Skeletal muscle tissue (tissue), 4 donors: Measurements from ENCODE around the gene CGREF1. TPM values are rescaled to one million over a fixed set of nuclear protein-coding genes. Genes with fewer than 3 reads are reported as not detected.

ENCODE experiments used
- H3K27ac ChIP-seq: one replicate; pipeline ENCODE4 v1.7.0; 2013; ENCODE audit warnings: mild to moderate bottlenecking, low read depth, low read length, inconsistent platforms
- H3K27me3 ChIP-seq, 3 donors: one replicate each; pipeline ENCODE4 v1.7.0; 2013; ENCODE audit warnings: low read length in 3 of 3; ENCODE audit not compliant: control insufficient read depth in 3 of 3, insufficient read depth in 3 of 3
- H3K36me3 ChIP-seq, 3 donors: one replicate each; pipeline ENCODE4 v1.7.0; 2013; ENCODE audit warnings: low read length in 3 of 3; ENCODE audit not compliant: control insufficient read depth in 3 of 3, insufficient read depth in 3 of 3
- H3K4me1 ChIP-seq, 3 donors: one replicate each; pipeline ENCODE4 v1.7.0; 2013; ENCODE audit warnings: low read length in 3 of 3, mild to moderate bottlenecking in 3 of 3; ENCODE audit not compliant: control insufficient read depth in 3 of 3, insufficient read depth in 3 of 3
- H3K4me3 ChIP-seq, 3 donors: one replicate each; pipeline ENCODE4 v1.7.0; 2013; ENCODE audit warnings: low read length in 3 of 3
- H3K9ac ChIP-seq, 3 donors: one replicate each; pipeline ENCODE4 v1.7.0; 2013; ENCODE audit warnings: low read length in 3 of 3, mild to moderate bottlenecking in 3 of 3, moderate library complexity in 2 of 3, low read depth in 1 of 3
- H3K9me3 ChIP-seq, 3 donors: one replicate each; pipeline ENCODE4 v1.7.0; 2013; ENCODE audit warnings: low read length in 3 of 3; ENCODE audit not compliant: control insufficient read depth in 3 of 3
- total RNA-seq: library from RNA; depleted of rRNA; stranded (reverse); fragments of >200 nt; gene quantifications from one replicate; pipeline ENCODE4 v1.2.3, GENCODE V29; 2014
- donor health status: Osteomylitis.

The CGREF1 gene, protein sequence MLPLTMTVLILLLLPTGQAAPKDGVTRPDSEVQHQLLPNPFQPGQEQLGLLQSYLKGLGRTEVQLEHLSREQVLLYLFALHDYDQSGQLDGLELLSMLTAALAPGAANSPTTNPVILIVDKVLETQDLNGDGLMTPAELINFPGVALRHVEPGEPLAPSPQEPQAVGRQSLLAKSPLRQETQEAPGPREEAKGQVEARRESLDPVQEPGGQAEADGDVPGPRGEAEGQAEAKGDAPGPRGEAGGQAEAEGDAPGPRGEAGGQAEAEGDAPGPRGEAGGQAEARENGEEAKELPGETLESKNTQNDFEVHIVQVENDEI
- total RNA-seq = 2.1 TPM

DNA sequence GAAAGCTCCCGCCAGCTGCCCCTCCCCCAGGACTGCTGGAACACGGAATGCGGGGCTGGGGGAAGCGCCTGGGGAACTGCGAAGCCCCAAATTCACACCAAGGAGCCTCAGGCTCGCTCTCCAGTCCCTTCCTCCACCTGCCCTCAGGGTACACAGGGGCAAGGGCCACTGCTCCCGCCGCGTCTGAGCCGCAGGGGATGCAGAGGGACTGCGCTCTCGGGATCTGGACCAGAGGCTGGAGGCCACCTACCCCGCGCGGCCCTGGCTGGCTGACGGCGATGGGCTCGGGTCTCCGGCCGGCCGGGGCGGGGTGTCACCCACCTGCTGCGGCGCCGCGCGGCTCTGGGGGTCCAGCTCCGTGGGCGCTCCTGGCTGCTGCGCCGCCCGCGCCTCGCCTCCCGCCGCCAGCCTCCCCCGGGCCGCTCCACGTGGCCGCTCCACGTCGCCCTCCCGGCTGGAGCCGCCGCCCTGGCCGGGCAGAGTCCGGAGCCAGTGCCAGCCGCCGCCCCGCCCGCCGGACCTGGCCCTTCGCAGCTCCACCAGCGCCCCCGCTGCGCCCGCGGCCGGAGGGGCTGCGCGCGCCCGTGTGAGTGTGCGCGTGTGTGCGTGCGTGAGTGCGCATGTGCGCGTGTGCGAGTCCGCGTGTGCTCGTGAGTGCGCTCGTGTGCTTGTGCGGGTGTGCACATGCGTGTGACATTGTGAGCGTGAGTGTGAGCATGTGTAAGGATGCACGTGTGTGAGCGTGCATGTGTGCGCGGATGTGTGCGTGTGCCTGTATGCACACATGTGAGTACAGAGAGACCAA lies at the start of gene CGREF1:
Gene CGREF1 (minus strand): TSS at position 604 of the 805 bp plus-strand sequence. CDS start 14,762 bp downstream, outside the sequence.
- H3K36me3 ChIP-seq = no peaks in the 10 kb centered on the region
- H3K27ac ChIP-seq = no peak within 1 kb of the TSS
- H3K9me3 ChIP-seq = no peaks in the 10 kb centered on the region
- H3K4me3 ChIP-seq = peak within 1 kb of the TSS; percentile 71 to 78 (median 76)
- peaks cover 10 to 19% (median 12%) of the 10 kb centered on the region in 3 donors for H3K27me3 ChIP-seq
- peak within 1 kb of the TSS in 2 of 3 donors; percentile 43 to 74 for H3K9ac ChIP-seq
- peaks cover 15 to 21% (median 16%) of the 10 kb centered on the region in 3 donors for H3K4me1 ChIP-seq

DNA sequence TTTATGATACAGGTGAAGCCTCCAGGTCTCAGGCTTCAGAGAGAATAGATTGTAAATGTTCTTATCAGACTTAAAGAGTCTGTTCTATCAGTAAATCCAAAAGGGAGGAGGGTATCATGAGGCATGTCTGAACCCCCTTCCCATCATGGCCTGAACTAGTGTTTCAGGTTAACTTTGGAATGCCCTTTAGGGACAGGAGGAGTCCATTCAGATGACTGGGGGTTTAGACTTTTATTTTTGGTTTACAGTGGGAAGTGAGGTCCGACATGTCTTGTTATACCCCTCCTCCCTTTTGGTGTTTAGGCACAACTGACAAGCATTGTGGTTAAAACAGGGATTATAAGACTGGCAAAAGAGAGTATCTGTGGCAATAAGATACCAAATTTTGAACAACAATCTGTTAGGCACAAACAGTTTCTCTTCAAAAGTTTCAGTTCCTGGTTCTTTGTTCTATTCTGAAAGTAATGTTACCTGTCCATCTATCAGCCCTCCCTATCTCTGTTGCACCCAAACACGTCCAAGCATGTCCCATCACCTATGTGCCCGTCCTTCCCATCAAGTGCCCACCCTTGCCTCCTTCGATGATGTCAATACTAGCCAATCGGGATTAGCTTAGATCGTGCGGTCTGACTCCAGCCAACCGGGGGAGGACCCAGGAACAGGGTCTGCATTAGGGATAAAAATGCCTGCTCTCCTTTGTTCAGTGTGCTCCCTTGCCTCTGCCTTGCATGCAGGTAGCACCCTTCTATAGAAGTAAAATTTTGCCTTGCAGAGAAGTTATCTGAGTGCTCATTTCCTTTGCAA lies 46.2 kb upstream of the CGREF1 start:
- no peak overlapping the region for H3K9ac ChIP-seq
- H3K27me3 ChIP-seq = no peaks in the 10 kb centered on the region
- H3K4me3 ChIP-seq = no peak overlapping the region
- no peak overlapping the region for H3K27ac ChIP-seq
- H3K36me3 ChIP-seq = no peaks in the 10 kb centered on the region
- H3K4me1 ChIP-seq = peaks cover 0 to 6% (median 4%) of the 10 kb centered on the region in 3 donors
- no peaks in the 10 kb centered on the region for H3K9me3 ChIP-seq

DNA sequence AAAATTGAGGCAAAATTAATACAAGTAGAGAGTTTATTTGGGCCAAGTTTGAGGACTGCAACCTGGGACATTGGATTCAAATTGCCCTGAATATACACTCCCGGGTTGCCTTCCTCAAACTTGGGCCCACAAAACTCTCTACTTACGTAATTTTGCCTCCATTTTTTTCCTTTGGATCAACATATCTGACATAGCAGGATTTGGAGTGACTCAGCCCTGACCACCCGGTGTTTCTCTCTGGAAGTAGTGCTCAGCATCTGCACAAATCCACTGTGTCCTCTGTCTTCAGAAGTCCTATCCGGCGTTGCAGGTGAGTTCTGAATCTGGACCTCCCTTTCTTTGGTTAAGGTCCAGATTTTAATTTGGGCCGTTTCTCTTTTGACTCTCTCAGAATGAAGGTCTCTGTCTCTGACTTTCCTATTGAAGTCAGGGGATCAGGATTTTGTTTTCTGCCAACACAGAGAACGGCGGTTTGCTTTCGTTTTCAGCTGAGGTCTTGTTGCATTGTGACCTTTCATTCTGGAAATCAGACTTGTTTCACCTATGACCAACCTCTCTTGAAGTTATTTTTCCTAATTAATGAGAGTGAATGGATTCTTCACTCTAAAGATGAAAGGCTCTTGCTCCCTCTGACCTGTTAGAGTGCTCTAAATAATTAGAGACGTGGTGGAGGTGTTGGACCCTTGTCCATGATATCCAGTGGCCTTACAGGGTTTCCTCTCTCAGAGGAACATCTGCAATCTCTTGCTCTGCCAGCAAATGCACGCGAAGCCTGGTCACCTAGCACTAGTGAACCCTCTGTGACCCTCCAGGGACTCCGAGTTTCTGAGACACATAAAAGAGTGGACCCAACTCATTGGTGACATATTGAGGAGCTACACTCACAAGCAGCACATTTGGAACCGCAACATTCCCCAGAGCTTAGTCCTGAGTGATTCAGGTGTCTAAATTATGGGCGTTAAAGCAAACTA lies 43.5 kb upstream of the CGREF1 start:
- Histone ChIP-seq H3K27ac (no peak overlapping the region), H3K9ac (no peak overlapping the region), H3K4me1 (no peaks in the 10 kb centered on the region), H3K9me3 (no peaks in the 10 kb centered on the region), H3K27me3 (no peaks in the 10 kb centered on the region), H3K4me3 (no peak overlapping the region), H3K36me3 (no peaks in the 10 kb centered on the region)

DNA sequence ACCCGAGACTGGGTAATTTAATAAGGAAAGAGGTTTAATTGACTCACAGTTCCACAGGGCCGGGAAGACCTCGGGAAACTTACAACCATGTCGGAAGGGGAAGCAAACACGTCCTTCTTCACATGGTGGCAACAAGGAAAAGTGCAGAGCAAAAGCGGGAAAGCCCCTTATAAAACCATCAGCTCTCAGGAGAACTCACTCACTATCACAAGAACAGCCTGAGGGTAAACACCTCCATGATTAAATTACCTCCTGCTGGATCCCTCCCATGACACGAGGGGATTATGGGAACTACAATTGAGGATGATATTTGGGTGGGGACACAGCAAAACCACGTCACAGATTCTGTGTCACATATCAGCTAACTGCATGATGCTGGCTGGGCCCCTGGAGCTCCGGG lies 41.3 kb upstream of the CGREF1 start:
- Histone ChIP-seq H3K4me1 (no peaks in the 10 kb centered on the region), H3K36me3 (no peaks in the 10 kb centered on the region), H3K27me3 (no peaks in the 10 kb centered on the region), H3K9me3 (no peaks in the 10 kb centered on the region), H3K27ac (no peak overlapping the region), H3K9ac (no peak overlapping the region), H3K4me3 (no peak overlapping the region)

DNA sequence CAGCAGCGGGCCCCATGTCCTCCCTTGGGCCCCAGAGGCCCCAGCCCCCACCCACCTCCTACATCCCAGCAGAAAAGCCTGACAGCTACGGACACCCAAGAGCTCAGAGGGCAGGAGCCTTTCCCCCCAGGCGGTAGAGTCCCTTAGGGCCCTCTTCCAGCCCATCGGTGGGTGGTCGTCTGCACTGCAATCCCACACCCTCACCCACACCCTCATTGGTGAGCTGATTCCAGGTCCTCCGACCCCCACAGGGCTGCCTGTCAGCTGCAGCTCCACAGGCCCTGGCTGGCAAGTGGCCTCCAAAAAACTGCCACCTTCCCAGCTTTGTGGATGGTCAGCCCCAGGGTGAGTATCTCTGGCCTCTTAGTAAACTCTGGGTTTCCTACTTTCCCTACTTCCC lies 40.3 kb upstream of the CGREF1 start:
- H3K4me3 ChIP-seq = no peak overlapping the region
- no peaks in the 10 kb centered on the region for H3K36me3 ChIP-seq
- H3K9me3 ChIP-seq = no peaks in the 10 kb centered on the region
- H3K27me3 ChIP-seq = no peaks in the 10 kb centered on the region
- H3K27ac ChIP-seq = no peak overlapping the region
- no peaks in the 10 kb centered on the region for H3K4me1 ChIP-seq
- H3K9ac ChIP-seq = no peak overlapping the region

DNA sequence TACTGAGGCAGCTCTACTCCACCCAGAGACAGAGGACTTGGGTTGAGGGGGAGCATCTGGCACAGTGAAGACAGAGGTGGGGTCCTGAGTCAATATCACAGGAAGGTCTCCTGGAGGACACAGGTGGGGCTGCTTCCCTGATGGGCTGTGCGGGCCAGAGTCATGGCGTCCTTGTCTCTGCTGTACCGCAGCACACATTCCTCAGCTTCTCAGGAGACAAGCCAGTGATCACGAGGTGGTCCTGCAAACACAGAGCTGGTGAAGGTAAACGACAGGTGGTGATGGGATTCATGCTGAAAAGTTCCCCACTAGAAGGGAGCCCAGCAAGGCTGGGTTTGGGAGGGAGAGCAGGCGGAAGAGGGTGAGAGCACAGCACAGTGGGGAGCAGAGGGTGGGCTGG lies 39.5 kb upstream of the CGREF1 start:
- no peak overlapping the region for H3K4me3 ChIP-seq
- H3K36me3 ChIP-seq = no peaks in the 10 kb centered on the region
- H3K9ac ChIP-seq = no peak overlapping the region
- no peaks in the 10 kb centered on the region for H3K4me1 ChIP-seq
- no peaks in the 10 kb centered on the region for H3K27me3 ChIP-seq
- no peak overlapping the region for H3K27ac ChIP-seq
- no peaks in the 10 kb centered on the region for H3K9me3 ChIP-seq

DNA sequence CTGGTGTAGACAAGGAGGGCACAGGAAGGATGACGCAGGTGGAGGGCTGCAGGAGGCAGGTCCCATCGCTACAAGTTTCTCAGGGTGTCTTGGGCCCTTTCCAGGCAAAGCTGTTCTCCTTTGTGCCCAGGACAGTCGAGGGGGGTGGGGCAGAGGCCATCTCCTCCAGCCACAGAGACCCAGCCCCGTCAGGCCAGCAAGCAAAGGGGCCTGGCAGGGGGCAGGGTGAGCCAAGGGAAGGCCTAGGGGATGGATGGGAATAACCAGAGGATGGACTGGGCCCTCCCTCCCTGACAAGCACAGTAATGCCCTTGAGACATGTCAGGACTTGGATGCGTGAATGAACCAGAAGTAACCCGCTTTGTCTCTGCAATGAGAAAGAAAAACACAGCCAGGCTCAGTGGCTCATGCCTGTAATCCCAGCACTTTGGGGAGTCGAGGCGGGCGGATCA lies 36.2 kb upstream of the CGREF1 start:
- Histone ChIP-seq H3K27me3 (peaks cover 0 to 4% (median 0%) of the 10 kb centered on the region in 3 donors), H3K36me3 (no peaks in the 10 kb centered on the region), H3K27ac (no peak overlapping the region), H3K9me3 (no peaks in the 10 kb centered on the region), H3K4me1 (peaks cover 0 to 5% (median 0%) of the 10 kb centered on the region in 3 donors), H3K9ac (no peak overlapping the region), H3K4me3 (no peak overlapping the region)

DNA sequence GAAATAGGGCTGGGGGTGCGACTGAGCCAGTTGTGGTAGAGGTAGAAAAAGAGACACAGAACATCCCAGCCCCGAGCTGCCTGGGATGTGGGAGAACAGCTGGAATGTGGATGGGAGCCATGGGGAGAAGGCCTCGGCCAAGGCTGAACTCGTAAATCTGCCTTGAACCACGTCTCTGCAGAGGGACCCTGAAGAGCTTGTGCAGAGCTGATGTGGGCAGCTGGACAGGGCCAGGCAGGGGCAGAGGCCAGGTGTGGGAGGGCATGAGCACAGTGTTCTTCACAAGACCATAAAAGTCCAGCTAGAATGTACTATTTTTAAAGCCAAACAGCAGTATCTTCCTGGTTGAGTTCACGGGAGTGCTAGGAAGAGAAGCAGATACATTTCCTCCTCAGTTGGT lies 35.6 kb upstream of the CGREF1 start:
- H3K27ac ChIP-seq = no peak overlapping the region
- H3K9ac ChIP-seq = no peak overlapping the region
- H3K36me3 ChIP-seq = no peaks in the 10 kb centered on the region
- peaks cover 0 to 4% (median 0%) of the 10 kb centered on the region in 3 donors for H3K27me3 ChIP-seq
- H3K4me3 ChIP-seq = no peak overlapping the region
- no peaks in the 10 kb centered on the region for H3K9me3 ChIP-seq
- peaks cover 0 to 12% (median 0%) of the 10 kb centered on the region in 3 donors for H3K4me1 ChIP-seq
